NCI-H82 treated with DMSO at 0.1 percent for 48 hours (cell line): ENCODE data around the gene DOK7.
"Not testable (repeated sequence)": the region's sequence is repeated elsewhere in the genome, so short reads cannot be mapped to it uniquely, and the experiment has no call there.

Experiments
- DNase-seq: peaks from one replicate; lab custom pipeline; 2025; ENCODE audit not compliant: unreplicated experiment; lab: John Stamatoyannopoulos, UW

DOK7 gene

DNA sequence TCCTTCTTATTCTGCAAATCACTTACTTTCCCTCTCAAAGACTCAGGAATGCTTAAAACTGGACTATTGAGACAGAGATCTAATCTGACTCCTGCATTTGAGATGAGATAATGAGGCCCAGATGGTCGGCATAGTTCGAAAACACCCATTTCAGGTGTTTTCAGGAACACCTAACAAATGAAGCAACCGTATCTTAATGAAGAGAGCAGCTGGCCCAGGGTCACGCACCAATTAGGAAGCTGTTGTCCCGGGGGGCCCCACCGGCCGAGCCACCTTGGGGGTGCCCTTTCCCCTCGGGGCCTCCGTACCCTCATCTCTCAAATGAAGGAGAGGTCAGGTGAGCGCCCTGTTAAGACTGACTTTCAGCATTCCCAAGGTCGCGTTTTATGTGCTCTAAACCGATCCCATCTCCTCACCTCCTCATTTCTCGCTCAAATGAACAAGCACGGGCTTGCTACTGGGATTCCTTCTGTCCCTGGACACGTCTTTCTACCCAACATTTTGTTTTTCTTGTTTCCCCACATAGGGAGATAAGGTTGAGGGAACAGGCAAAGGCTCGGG is 68.3 kb downstream of the DOK7 start:
- DNase-seq, result no peak

DNA sequence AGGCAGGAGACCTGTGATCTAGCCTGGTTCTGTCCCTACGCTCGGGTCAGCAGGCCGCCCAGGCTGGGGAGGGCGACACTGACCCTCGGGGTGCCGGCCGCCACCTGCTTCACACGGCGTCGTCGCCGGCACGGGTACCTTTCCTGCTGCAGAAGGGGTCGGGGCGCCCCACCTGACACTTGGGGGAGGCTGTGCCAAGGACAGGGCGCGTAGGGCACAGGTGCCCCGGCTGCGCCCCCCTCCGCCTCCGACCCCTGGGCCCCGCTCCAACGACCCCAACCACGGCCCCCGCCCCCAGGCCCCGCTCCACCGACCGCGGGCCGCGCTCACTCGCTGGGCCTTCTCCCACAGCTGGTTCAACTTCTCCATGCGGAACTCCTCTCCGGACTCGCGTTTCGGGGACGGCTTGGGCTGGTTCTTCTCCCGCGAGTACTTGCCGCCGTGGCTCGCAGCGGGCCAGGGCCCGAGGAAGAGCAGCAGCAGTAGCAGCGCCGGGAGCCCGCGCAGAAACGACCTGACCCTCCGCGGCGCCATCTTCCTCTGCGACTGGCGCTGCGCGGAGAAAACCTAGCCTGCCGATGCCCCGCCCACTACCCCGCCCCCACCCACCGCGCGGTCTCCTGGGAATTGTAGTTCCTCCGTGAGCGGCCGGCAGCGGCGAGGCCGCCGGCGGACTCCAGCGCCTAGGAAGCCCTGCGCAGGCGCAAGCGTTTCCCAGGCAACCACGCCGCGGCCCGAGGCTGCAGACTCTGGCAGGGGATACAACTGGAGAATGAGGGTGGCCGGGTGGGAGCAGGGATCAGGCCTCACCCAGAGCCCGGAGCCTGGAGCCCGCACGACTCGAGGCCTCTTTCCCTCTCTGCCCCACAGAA is 69.0 kb downstream of the DOK7 start, which contains the start of gene LRPAP1:
Gene LRPAP1, minus strand, starts transcription at position 544 of the 872 bp plus-strand sequence. Its CDS starts 10 bp downstream, at position 534.
- peak; percentile 67 for DNase-seq

DNA sequence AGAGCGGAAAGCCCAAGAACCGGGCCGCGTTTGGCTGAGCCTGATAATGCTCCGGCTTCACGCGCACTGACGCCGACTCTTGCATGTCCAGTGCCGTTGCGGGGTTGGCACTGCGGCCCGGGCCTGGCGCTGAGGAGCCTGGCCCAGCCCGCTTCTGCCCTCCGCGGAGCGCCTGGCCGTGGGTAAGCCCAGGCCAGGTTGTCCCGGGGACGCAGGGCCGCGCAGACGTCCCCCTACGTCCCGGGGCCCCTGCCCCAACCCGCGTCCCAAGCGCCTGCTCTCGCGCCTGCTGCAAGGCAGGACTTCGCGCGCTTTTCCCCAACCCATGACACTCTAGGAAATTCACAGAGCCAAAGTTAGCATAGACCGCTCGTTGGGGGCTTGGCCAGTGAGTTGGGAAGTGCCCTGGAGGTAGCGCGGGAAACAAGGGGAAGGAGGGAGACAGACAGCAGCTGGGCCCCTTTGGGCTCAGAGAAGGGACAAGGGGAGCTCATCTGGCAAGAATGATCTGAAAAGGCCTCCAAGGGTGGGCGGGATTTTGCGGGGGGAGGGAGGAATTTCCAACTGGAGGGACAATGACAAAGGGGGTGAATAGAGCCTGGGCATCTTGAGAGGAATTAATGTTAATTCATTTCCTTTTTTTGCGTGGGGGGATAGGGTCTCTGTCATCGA is 69.8 kb downstream of the DOK7 start:
- DNase-seq, result no peak

DNA sequence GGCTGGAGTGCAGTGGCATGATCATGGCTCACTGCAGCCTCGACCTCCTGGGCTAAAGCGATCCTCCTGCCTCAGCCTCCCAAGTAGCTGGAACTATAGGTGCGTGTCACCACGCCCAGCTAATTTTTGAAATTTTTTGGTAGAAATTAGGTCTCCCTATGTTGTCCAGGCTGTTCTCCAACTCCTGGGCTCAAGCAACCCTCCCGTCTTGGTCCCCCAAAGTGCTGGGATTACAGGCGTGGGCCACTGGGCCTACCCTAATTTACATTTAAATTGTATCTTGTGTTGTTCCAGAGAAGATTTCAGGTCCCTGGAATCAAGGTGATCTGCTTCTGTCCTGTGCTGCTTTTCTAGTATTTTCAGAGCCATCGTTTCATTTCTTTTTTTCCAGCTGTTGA is 70.3 kb downstream of the DOK7 start:
- DNase-seq, result no peak

DNA sequence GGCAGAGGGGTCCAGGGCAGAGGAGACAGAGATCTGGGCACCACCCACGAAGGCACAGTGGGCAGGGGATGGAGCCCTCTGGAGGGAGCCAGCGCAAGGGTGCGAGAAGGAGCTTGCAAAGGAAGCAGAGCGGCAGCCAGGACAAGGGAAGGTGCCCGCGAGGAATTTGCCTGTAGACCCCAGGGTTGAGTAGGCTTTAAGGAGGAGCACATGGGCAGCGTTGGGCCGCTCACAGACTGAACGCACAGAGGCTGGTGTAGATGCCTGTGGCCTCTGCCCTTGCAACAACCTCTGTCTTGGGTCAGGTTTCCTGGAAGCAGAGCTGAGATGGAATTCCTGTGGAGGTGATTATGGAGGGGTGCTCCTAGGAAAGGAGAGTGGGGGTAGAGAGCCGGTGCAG is 72.7 kb downstream of the DOK7 start:
- DNase-seq, result not testable (repeated sequence)

DNA sequence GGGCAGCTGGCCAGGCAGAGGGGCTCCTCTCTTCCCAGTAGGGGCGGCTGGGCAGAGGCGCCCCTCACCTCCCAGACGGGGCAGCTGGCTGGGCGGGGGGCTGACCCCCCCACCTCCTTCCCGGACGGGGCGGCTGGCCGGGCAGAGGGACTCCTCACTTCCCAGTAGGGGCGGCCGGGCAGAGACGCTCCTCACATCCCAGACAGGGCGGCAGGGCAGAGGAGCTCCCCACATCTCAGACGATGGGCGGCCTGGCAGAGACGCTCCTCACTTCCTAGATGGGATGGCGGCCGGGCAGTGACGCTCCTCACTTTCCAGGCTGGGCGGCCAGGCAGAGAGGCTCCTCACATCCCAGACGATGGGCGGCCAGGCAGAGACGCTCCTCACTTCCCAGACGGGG is 75.8 kb downstream of the DOK7 start:
- DNase-seq, result not testable (repeated sequence)

DNA sequence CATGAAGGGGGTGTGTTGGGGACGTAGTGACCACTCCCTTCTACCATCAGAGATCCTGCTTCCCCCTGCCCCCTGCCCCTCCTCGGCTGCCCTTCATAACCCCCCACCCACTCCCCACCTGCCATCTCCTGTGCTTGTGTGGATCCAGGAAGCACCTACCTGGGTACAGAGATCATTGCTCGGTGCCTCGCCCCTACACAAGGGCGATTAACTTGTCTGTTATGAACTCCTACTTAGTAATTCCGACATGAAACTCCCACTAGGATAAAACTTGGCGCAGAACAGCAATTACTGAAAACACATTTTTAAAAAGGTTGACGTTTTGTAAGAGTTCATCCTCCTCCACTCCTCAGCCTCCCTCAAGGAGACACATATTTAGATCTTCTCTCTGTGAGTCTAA is 80.3 kb downstream of the DOK7 start:
- DNase-seq, result not testable (repeated sequence)
